ENCODE data around the gene CENATAC. TPM values are rescaled to one million over a fixed set of nuclear protein-coding genes. Genes with fewer than 3 reads are reported as not detected.
"Not testable (repeated sequence)": the region's sequence is repeated elsewhere in the genome, so short reads cannot be mapped to it uniquely, and the experiment has no call there.

CENATAC gene
- total RNA-seq, 1 experiment from 2014 or later = 16.3 TPM

GRCh38 chr11:118991486-118992038 is 6.4 kb upstream of the CENATAC start:
- DNase-seq (ENCODE audit: low read depth) = not testable (repeated sequence)

- DNase-seq (ENCODE audit: low read depth) = no peak
Measured at GRCh38 chr11:118996926-118997626, 862 bp upstream of the CENATAC start.

GRCh38 chr11:118998388-118998717 is 415 bp downstream of the CENATAC start:
- no peak for DNase-seq (ENCODE audit: low read depth)

- peak; percentile 93 for DNase-seq (ENCODE audit: low read depth)
Measured at GRCh38 chr11:118998822-118999221, 884 bp downstream of the CENATAC start.

GRCh38 chr11:119000906-119001305 is 3.0 kb downstream of the CENATAC start:
- peak; percentile 44 for DNase-seq (ENCODE audit: low read depth)

- no peak for DNase-seq (ENCODE audit: low read depth)
Measured at GRCh38 chr11:119006656-119007055, 8.7 kb downstream of the CENATAC start.

- DNase-seq (ENCODE audit: low read depth) = no peak
Measured at GRCh38 chr11:119011476-119012053, 13.6 kb downstream of the CENATAC start.

GRCh38 chr11:119012629-119013170 is 14.8 kb downstream of the CENATAC start:
- no peak for DNase-seq (ENCODE audit: low read depth)

GRCh38 chr11:119014209-119014924 is 16.4 kb downstream of the CENATAC start:
- no peak for DNase-seq (ENCODE audit: low read depth)

GRCh38 chr11:119015054-119015611 is 17.2 kb downstream of the CENATAC start:
- peak; percentile 18 for DNase-seq (ENCODE audit: low read depth)

GRCh38 chr11:119016216-119017009 is 18.5 kb downstream of the CENATAC start:
- DNase-seq (ENCODE audit: low read depth) = no peak

- DNase-seq (ENCODE audit: low read depth) = not testable (repeated sequence)
Measured at GRCh38 chr11:119017377-119017776, 19.4 kb downstream of the CENATAC start.

GRCh38 chr11:119018074-119018938 is 20.4 kb downstream of the CENATAC start, which contains the start of the genes RPS25 and TRAPPC4:
Gene RPS25, minus strand, starts transcription at chr11:119018343. Its CDS starts 59 bp downstream, at chr11:119018284.
Gene TRAPPC4, plus strand, starts transcription at chr11:119018766. Its CDS starts 30 bp downstream, at chr11:119018796.
- peak; percentile 97 for DNase-seq (ENCODE audit: low read depth)

GRCh38 chr11:119019996-119020395 is 22.1 kb downstream of the CENATAC start:
- no peak for DNase-seq (ENCODE audit: low read depth)

- no peak for DNase-seq (ENCODE audit: low read depth)
Measured at GRCh38 chr11:119021631-119022030, 23.7 kb downstream of the CENATAC start.

- DNase-seq (ENCODE audit: low read depth) = peak; percentile 37
Measured at GRCh38 chr11:119023741-119024140, 25.8 kb downstream of the CENATAC start.

GRCh38 chr11:119024430-119025098 is 26.6 kb downstream of the CENATAC start:
- no peak for DNase-seq (ENCODE audit: low read depth)

- no peak for DNase-seq (ENCODE audit: low read depth)
Measured at GRCh38 chr11:119025099-119025473, 27.1 kb downstream of the CENATAC start.

GRCh38 chr11:119025541-119025940 is 27.6 kb downstream of the CENATAC start:
- DNase-seq (ENCODE audit: low read depth) = no peak
